Tibial artery (tissue), 4 donors: ENCODE results near the gene TUBA3E.
"Not testable (repeated sequence)": the region's sequence is repeated elsewhere in the genome, so short reads cannot be mapped to it uniquely, and the experiment has no call there.

Experiments used
- DNase-seq, 2 donors: peaks; one replicate each; pipeline ENCODE4 v3.0.0-alpha.2; 2019
- H3K27ac ChIP-seq, 2 donors: fragments of 200-600 bp; sonication (generic) in 1 of 2; 1 replicate in 1 of 2; 2 replicates in 1 of 2; pipeline ENCODE4 v1.5.1; 2018 to 2019; ENCODE audit warnings: mild to moderate bottlenecking in 1 of 2
- H3K27me3 ChIP-seq, 2 donors: fragments of 200-600 bp; sonication (generic) in 1 of 2; one replicate each; pipeline versions ENCODE4 v1.5.1 to v1.6.0; 2016 to 2019
- H3K36me3 ChIP-seq, 3 donors: fragments of 200-600 bp; sonication (generic) in 2 of 3; one replicate each; pipeline ENCODE4 v1.5.1; 2016 to 2019; ENCODE audit warnings: mild to moderate bottlenecking in 2 of 3
- H3K4me1 ChIP-seq, 4 donors: fragments of 200-600 bp; sonication (generic) in 2 of 4; 1 replicate in 3 of 4; 2 replicates in 1 of 4; pipeline ENCODE4 v1.5.1; 2016 to 2019
- H3K4me3 ChIP-seq, 2 donors: fragments of 200-600 bp; sonication (generic) in 1 of 2; 1 replicate in 1 of 2; 2 replicates in 1 of 2; pipeline ENCODE4 v1.5.1; 2018 to 2019; ENCODE audit warnings: mild to moderate bottlenecking in 2 of 2
- H3K9me3 ChIP-seq, 3 donors: fragments of 200-600 bp; sonication (generic) in 1 of 3; one replicate each; pipeline ENCODE4 v1.5.1; 2016 to 2019
- intact Hi-C: fragments of 100-400 bp; cut with DNase I; formaldehyde crosslinking; loops from one replicate; pipeline ENCODE4 v1.15.0; 2023; ENCODE audit warnings: low total_unique reads
- TF ChIP-seq, protein P1 (sequence below), 2 experiments: fragments of 200-600 bp in 1 of 2; fragments of 450-650 bp in 1 of 2; IDR thresholded peaks; one replicate each; pipeline ENCODE4 v1.5.1; 2017 to 2019; ENCODE audit warnings: antibody characterized with exemption in 2 of 2, mild to moderate bottlenecking in 1 of 2, moderate library complexity in 1 of 2

Gene TUBA3E

DNA sequence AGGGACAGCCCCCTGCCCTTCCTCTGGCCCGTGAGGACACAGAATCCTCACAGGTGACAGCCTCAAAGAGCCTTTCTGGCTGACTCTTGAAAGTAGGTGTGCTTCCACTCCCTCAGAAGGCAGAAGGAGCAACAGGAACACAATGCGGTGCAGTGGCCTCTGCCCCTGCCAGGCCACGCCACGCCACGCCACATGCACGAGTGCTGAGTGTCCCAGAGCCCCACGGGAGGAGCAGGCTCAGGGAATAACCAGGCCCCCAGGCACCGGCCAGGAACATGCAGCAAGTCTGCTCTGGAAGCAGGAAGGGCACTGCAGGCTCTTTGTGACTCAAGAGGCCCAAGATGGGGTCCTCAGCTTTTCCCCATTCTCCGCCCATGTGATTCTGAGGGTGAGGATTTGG is 35.3 kb downstream of the TUBA3E start:
- H3K36me3 ChIP-seq: peaks cover 50 to 99% (median 80%) of the 10 kb centered on the region in 3 donors
- TF ChIP-seq, protein P1, sequence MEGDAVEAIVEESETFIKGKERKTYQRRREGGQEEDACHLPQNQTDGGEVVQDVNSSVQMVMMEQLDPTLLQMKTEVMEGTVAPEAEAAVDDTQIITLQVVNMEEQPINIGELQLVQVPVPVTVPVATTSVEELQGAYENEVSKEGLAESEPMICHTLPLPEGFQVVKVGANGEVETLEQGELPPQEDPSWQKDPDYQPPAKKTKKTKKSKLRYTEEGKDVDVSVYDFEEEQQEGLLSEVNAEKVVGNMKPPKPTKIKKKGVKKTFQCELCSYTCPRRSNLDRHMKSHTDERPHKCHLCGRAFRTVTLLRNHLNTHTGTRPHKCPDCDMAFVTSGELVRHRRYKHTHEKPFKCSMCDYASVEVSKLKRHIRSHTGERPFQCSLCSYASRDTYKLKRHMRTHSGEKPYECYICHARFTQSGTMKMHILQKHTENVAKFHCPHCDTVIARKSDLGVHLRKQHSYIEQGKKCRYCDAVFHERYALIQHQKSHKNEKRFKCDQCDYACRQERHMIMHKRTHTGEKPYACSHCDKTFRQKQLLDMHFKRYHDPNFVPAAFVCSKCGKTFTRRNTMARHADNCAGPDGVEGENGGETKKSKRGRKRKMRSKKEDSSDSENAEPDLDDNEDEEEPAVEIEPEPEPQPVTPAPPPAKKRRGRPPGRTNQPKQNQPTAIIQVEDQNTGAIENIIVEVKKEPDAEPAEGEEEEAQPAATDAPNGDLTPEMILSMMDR (IDR thresholded peaks at IDR 0.05): no peak
- DNase-seq: no peak
- no peaks in the 10 kb centered on the region for H3K4me1 ChIP-seq
- H3K27me3 ChIP-seq: no peaks in the 10 kb centered on the region
- no peak overlapping the region for H3K4me3 ChIP-seq
- H3K27ac ChIP-seq: no peak overlapping the region
- intact Hi-C loops: no loop called here
- H3K9me3 ChIP-seq: no peaks in the 10 kb centered on the region

DNA sequence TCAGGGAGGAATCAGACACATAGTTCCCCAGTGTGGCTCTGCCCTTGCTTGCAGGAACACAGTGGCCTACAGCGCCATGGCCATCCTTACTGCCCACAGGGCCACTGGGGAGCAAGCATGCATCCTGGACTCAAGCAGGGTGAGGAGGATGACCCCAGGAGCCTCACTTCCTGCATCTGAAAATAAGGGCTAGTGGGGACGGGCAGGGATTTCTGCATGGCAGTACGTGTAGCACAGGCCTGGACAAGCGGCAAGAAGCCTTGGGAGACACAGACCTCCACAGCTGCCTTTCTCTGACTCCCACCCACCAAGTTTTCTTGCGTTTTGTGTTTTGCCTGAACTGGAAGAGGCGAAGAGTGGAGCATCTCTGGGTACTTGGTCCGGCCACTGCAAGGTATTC is 35.8 kb downstream of the TUBA3E start:
- intact Hi-C loops, H3K4me3 ChIP-seq, H3K27ac ChIP-seq, H3K27me3 ChIP-seq, H3K4me1 ChIP-seq, H3K9me3 ChIP-seq, DNase-seq: not testable (repeated sequence)
- H3K36me3 ChIP-seq: peaks cover 45 to 99% (median 77%) of the 10 kb centered on the region in 3 donors

DNA sequence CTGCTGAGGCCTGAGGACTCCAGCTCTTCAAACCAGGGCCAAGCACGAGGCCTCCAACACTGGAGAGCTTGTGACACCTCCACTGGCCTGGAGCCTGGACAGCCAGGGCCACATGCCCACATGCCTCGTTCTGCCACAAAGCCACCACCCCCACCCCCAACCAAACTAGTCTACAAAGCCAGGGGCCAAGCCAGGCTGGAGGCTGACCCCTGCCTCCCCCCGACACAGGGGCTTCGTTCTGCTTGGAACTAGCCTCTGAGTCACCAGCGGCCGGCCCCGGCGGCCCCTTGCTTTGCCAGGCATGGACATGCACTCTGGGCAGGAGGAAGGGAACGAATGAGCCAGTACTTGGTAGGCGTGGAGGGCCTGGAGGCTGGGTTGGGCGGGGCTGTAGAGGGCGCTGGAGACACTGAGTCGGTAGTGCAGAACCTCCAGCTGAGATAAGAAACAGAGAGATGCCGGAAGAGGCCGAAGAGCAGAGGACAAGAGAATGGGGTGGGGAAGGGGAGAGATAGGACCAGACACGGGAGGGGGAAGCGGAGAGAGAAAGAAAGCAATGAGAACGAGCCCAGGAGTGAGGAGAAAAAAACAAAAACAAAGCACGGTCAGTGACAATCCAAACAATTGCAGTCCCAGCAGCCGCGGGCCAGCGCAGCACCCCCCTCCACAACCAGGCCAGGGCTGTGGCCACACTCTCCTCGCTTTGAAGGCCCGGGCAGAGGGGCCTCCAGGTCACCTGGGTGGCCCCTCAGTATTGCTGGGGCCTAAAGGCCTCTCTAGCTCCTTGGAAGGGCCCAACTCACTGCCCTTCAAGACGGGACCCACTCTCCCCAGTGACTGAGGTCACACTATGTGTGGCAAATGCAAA is 37.2 kb downstream of the TUBA3E start:
- not testable (repeated sequence) for H3K9me3 ChIP-seq, DNase-seq

DNA sequence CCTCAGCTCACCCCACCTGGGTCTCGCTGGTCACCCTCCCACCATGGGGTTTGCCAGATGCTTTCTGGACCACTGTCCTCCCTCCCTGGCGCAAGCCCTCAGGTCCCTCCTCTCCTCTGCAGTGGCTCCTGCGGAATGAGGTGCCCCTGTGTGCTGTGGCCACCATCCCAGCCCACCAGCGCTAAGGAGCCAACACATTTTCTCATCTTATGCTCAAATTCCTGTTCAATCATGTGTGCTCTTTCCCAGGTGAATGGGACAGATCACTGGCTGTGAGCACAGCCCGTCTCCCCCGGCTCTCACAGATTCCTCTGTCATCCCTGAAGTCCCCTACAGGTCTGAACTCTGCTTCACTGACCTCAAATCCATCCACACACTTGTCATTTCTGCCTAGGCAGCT is 38.1 kb downstream of the TUBA3E start:
- H3K9me3 ChIP-seq: no peaks in the 10 kb centered on the region
- H3K4me1 ChIP-seq: no peaks in the 10 kb centered on the region
- intact Hi-C loops: no loop called here
- TF ChIP-seq, protein P1 (IDR thresholded peaks at IDR 0.05): no peak
- peaks cover 26 to 94% (median 61%) of the 10 kb centered on the region in 3 donors for H3K36me3 ChIP-seq
- no peak for DNase-seq
- H3K27me3 ChIP-seq: no peaks in the 10 kb centered on the region
- no peak overlapping the region for H3K27ac ChIP-seq
- H3K4me3 ChIP-seq: no peak overlapping the region

More for the DNA sequence above, 37.2 kb downstream of the TUBA3E start:
- H3K4me3 ChIP-seq, H3K4me1 ChIP-seq, H3K27ac ChIP-seq, H3K27me3 ChIP-seq, intact Hi-C loops: not testable (repeated sequence)
- H3K36me3 ChIP-seq: peaks cover 32 to 94% (median 66%) of the 10 kb centered on the region in 3 donors

DNA sequence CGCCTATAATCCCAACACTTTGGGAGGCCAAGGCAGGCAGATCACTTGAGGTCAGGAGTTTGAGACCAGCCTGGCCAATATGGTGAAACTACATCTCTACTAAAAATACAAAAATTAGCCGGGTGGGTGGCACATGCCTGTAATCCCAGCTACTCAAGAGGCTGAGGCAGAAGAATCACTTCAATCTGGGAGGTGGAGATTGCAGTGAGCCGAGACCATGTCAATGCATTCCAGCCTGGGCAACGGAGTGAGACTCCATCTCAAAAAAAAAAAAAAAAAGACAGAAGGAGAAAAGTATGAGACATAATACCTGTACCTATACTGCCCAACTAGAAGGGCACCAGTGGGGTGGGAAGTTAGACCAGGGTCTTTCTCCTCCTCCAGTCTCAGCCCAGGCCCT is 38.9 kb downstream of the TUBA3E start:
- H3K4me1 ChIP-seq, DNase-seq, H3K27me3 ChIP-seq, H3K9me3 ChIP-seq, H3K27ac ChIP-seq, H3K4me3 ChIP-seq, intact Hi-C loops: not testable (repeated sequence)
- peaks cover 26 to 94% (median 62%) of the 10 kb centered on the region in 3 donors for H3K36me3 ChIP-seq

DNA sequence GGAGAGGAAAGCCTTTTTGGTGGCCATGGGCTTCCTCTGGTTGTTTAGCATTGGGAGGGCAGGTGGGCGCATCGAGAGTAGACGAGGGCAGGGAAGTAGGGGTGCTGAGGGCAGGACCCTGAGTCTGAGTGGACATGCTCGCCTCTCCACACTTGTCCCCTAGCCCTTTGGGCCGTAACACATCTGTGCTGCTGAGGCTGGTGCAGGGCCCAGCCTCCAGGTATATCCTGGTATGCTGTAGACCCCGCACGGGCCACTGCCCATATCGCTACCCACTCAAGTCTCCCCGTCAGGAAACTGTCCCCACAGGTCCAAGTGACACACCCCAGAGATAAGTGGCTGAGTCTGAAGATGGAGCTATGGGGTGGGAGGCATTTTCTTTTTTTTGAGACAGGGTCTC is 39.6 kb downstream of the TUBA3E start:
- no peaks in the 10 kb centered on the region for H3K27me3 ChIP-seq
- intact Hi-C loops: no loop called here
- peaks cover 24 to 94% (median 62%) of the 10 kb centered on the region in 3 donors for H3K36me3 ChIP-seq
- H3K4me3 ChIP-seq: no peak overlapping the region
- H3K4me1 ChIP-seq: no peaks in the 10 kb centered on the region
- no peaks in the 10 kb centered on the region for H3K9me3 ChIP-seq
- TF ChIP-seq, protein P1 (IDR thresholded peaks at IDR 0.05): no peak
- H3K27ac ChIP-seq: no peak overlapping the region
- no peak for DNase-seq

DNA sequence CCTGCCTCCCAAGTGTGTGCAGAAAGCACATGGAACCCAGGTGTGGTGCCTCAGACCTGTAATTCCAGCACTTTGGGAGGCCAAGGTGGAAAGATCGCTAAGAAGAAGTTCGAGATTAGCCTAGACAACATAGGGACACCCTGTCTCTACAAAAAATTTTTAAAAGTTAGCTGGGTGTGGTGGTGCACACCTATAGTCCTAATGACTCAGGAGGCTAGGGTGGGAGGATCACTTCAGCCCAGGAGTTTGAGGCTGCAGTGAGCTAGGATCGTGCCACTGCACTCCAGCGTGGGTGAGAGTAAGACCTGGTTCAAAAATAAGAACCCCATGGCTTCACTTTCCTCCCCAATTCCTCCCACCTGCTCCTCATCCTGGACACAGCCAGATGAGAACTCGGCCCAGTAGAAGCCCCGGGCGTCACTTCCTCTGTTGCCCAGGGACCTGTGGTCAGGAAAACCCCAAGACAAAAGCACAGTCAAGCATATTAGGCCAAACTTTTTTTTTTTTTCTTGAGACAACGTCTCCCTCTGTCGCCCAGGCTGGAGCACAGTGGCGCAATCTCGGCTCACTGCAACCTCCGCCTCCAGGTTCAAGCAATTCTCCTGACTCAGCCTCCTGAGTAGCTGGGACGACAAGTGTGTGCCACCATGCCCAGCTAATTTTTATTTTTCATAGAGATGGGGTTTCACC is 40.3 kb downstream of the TUBA3E start:
- H3K4me1 ChIP-seq, DNase-seq, H3K27me3 ChIP-seq, H3K4me3 ChIP-seq, H3K9me3 ChIP-seq, intact Hi-C loops, H3K27ac ChIP-seq: not testable (repeated sequence)
- peaks cover 26 to 94% (median 62%) of the 10 kb centered on the region in 3 donors for H3K36me3 ChIP-seq

DNA sequence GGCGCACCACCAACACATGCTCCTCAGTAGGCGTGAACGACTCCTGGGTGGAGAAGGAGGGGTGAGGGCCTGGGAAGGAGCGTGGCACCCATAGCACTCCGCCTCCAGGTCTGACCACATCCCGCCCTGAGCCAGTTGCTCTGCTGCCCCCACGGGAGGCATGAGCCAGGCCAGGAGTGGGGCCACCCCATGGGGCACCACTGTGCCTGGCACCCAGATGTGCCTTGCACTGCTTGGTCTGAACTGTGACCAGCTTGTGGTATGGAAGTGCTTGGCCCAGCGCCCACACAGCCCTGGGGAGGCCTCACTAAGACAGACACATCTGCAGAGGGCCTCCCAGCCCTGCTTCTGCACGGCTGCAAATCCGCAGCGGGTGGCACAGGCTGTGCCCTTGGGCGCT is 40.9 kb downstream of the TUBA3E start:
- H3K36me3 ChIP-seq: peaks cover 27 to 94% (median 62%) of the 10 kb centered on the region in 3 donors
- H3K4me3 ChIP-seq, H3K27me3 ChIP-seq, H3K4me1 ChIP-seq, intact Hi-C loops, DNase-seq, H3K27ac ChIP-seq, H3K9me3 ChIP-seq: not testable (repeated sequence)
